ENCODE data around the gene SEC16A.

The SEC16A gene

GRCh38 chr9:136403538-136403914 is 79.3 kb downstream of the SEC16A start:
- peak; percentile 20 to 52 for DNase-seq (ENCODE audit: low read depth in 2 of 2, low spot score in 1 of 2)

DNA sequence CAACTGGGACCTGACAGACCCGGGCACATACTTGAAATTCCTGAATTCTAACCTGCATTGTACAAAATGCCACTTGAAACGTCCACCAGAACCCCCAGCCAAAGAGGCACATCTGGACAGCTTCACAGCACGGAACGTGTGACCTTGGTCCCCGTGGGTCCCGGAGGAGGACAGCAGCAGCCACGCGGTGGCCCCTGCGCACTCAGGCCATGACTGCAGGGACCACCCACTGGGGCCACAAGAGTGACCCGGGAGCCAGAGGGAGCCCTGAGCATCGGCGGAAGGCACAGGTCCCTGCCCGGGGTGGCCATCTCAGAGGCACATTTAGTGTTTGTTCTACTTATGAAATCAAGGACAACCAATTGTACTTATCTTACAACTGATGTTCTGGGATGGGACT is 80.8 kb downstream of the SEC16A start:
- DNase-seq (ENCODE audit: low read depth in 2 of 2, low spot score in 1 of 2) = no peak

GRCh38 chr9:136401173-136401922 is 81.5 kb downstream of the SEC16A start:
- no peak for DNase-seq (ENCODE audit: low read depth in 2 of 2, low spot score in 1 of 2)

DNA sequence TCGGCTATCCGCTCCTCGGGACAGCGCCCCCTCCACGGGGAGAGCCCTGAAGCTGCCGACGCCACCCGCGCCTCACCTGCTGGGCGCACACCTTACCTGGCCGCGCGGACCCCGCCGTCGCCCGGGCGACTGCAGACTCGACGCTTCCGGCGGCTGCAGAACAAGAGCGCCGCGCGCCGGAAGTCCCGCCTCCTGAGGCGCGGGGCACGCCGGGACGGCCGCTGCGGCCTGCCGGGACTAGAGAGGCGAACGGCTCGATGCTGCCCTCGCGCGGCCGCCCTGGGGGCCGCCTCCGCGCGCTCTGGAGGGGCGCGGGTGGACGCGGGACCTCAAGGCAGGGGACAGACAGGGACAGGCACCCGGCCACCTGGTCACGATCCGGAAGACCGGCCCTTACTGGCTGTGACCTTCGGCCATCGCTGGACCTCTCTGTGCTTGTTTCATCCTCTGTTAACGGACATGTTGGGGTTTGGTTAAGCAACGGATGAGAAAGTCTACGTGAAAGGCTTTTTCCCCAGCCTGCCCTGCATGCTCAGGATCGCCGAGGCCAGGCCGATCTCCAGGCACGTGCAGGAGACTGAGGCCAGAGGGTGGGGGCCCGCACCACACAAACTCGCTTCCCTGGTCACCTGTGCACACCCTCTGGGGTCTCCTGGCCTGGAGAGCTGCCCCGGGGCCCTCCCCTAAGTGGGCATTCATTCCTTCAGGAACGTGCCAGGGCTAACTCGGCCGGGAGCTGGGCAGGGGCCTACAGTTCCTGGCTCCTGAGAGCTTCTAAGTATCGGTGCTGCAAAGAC is 82.6 kb downstream of the SEC16A start, which contains the start of gene SNAPC4:
SNAPC4 (minus strand) TSS at position 133 of the 797 bp plus-strand sequence. CDS start 1,742 bp downstream, outside the sequence.
- peak; percentile 64 to 74 for DNase-seq (ENCODE audit: low read depth in 2 of 2, low spot score in 1 of 2)

DNA sequence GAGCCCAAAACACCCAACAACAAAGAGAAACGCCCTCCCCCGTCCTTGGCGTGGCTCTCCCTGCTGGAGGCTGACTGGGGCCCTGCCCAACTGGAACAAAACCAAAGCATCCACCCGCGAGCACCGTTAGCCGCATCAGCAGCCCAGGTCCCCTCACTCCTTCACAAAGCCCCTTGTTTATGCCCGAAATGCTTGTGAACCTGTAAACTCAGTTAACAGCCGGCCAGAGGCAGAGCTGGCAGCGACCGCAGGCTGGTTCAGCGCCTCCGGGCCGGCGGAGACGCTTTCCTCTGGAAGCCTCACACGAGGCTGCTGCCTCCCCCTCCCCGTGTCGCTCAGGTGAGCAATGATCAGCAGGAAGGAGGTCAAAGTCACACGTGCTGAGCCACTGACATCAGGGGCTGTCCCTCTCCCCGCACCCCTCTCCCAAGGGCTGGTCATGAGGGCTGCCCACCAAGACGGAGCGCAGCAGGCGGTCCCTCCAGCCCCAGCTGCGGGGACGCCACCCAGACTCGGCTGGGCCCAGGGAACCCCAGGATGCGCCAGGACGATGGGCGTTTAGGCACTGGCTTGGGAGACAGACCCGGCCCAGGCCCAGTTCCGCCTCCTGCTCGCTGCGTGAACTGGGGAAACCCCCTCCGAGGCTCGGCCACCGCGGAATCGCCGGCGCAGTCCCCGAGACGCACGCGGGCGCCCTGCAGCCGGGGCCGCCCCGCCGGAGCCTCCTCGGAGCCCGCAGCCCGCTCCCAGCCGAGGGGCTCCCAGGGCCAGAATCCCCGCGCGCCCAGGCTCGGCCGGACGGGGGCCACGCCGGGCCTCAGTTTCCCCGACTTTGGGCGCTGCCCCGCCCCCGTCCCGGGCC is 83.4 kb downstream of the SEC16A start:
- DNase-seq (ENCODE audit: low read depth in 2 of 2, low spot score in 1 of 2) = no peak

DNA sequence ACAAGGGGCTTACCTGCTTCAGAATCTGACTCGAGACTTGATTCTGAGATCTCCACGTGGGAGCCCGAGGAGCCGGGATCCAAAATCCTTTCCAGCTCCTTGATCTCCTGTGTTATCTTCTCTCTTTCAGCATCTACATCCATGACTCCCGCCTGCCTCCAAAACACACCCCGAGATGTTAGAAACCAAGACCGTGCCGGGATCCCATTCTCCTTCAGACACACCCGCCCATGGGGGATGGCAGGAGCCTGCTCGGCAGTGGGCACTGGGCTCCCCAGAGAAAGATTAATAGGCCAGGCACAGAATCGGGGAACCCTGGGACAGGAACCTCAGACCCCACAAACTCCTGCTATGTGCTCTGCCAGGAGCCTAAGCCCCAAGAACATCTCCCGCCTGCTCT is 84.6 kb downstream of the SEC16A start:
- no peak for DNase-seq (ENCODE audit: low read depth in 2 of 2, low spot score in 1 of 2)

- no peak for DNase-seq (ENCODE audit: low read depth in 2 of 2, low spot score in 1 of 2)
Measured at GRCh38 chr9:136397643-136398042, 85.2 kb downstream of the SEC16A start.

DNA sequence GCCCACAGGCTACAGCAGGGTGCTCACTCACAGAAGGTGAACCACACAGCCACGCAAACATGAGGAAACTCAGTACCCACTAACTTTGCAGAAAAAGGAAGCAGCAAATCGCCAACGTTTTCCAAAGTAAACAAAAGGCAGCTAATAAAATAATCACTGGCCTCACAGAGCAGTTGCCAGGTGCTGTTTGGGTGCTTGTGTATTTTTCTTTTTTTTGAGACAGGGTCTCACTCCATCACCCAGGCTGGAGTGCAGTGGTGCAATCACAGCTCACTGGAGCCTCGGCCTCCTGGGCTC is 86.7 kb downstream of the SEC16A start:
- DNase-seq (ENCODE audit: low read depth in 2 of 2, low spot score in 1 of 2) = no peak

DNA sequence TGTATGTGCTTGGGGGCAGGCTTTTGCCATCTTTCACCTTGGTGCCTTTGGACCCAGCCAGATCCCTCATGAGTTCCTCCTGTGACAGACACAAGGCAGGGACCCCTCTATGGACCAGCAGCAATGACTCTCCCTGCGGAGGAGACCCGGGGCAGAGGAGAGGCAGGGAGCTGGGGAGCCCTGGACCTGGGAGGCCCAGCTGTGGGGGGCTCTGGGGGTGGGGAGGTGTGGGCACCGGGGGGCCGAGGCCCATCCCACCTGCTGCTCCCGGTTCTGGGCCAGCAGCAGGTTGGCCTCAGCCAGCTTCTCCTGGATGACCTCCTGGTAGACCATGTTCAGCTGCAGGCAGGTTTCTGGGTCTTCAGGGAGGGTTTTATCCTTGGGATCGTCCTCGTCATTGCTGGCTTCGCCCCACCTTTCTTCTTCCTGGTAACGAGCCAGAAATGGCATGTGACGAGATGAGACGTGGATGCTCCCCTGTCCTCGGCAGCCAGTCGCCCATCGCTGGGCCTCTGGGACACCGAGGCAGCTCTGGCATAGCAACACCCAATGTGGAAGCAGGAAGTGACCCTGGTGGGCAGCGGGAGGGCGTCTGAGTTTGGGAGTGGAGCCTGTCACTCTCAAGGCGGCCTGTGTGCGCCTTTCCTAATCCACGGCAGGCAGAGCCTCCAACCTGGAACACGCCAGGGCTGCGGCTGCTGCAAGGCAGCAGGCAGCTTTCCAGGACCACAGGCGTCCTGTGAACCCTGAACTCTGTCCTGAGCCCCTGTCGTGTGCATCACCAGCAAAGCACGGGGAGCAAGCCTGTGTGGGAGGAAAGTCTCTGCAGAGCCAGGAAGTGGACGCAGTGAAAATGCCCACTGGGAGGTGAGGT is 87.3 kb downstream of the SEC16A start:
- no peak for DNase-seq (ENCODE audit: low read depth in 2 of 2, low spot score in 1 of 2)

DNA sequence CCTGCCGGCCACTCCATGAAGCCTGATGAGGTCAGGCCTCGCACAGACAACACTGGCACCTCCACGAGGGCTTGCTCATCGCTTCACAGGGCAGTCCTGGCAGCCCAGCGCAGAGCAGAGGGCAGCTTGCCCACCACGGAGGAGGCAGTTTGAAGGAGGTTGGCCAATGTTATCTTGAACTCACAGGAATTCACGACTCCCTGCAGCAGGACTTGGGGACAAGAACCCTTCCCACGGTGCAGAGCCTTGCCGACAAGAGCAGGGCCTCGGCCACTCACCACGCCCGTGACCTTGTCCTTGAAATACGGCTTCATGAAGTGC is 87.9 kb downstream of the SEC16A start:
- DNase-seq (ENCODE audit: low read depth in 2 of 2, low spot score in 1 of 2) = no peak

DNA sequence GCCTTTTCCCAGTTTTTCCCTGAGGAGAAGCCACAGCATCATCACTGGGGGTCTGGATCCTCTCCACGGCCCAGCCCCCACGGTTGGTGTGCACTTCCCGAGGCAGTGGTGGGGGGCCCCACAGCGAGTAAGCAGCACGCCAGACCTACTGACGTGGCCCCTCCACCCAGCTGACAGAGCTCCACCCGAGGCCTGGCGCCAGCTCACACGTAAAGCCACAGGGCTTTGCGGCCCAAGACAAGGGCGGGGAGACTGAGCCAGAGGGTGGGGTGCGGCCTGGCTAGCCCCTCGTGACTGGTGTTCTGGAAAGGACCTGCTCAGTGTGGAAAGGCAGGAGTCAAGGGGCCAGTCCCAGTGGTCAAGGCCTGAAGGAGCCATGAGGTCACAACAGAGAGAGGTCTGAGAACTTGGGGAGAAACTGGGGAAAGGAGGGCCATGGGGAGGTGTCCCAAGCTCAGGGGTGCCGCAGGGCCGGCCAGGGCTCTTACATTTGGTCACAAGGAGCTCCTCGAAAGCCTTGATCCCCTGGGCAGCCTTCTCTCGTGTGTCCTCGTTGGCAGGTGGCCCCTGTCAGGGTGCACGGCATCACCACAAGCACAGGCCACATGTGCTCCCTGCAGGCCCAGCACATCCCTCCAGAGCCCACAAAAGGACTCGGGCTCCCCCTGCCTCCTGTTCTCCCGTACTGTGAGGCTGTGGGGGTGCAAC is 88.4 kb downstream of the SEC16A start:
- DNase-seq (ENCODE audit: low read depth in 2 of 2, low spot score in 1 of 2) = no peak

GRCh38 chr9:136393531-136393930 is 89.3 kb downstream of the SEC16A start:
- no peak for DNase-seq (ENCODE audit: low read depth in 2 of 2, low spot score in 1 of 2)

GRCh38 chr9:136392538-136393449 is 90.0 kb downstream of the SEC16A start:
- DNase-seq (ENCODE audit: low read depth in 2 of 2, low spot score in 1 of 2) = no peak

- no peak for DNase-seq (ENCODE audit: low read depth in 2 of 2, low spot score in 1 of 2)
Measured at GRCh38 chr9:136391737-136392537, 90.9 kb downstream of the SEC16A start.

All from stimulated activated CD8-positive, alpha-beta memory T cell treated with anti-CD3 and anti-CD28 coated beads, Interleukin-4, amount 100 ng/mL, for 1 hour (primary cell).